DND-41 (cell line): Measurements from ENCODE around the gene TRIM40.

Experiments used
- ATAC-seq: fragments of 200-7000 bp; cut with Tn5 transposase; 3 replicates; pipeline ENCODE4 v1.9.1; 2021; ENCODE audit warnings: low read depth; ENCODE audit not compliant: insufficient read depth
- DNase-seq: peaks from one replicate; pipeline ENCODE4 v3.0.0-alpha.2; 2020
- H2AFZ ChIP-seq: 2 replicates; pipeline ENCODE4 v1.6.0; 2012; ENCODE audit warnings: low read depth, low read length
- H3K27ac ChIP-seq: 2 replicates; pipeline ENCODE4 v1.5.1; 2012; ENCODE audit warnings: low read length, inconsistent platforms
- H3K27me3 ChIP-seq: fragments of 200-600 bp; sonication (generic); 2 replicates; pipeline ENCODE4 v1.6.0; 2012; ENCODE audit warnings: low read length, mild to moderate bottlenecking, inconsistent platforms; ENCODE audit not compliant: insufficient read depth, poor library complexity
- H3K36me3 ChIP-seq: 2 replicates; pipeline ENCODE4 v1.5.1; 2012; ENCODE audit warnings: low read length, inconsistent platforms; ENCODE audit not compliant: insufficient read depth
- H3K4me1 ChIP-seq: 2 replicates; pipeline ENCODE4 v1.5.1; 2012; ENCODE audit warnings: mild to moderate bottlenecking, low read length; ENCODE audit not compliant: insufficient read depth
- H3K4me2 ChIP-seq: 2 replicates; pipeline ENCODE4 v1.6.0; 2012; ENCODE audit warnings: mild to moderate bottlenecking, moderate library complexity, low read length, inconsistent platforms; ENCODE audit not compliant: insufficient read depth
- H3K4me3 ChIP-seq, 2 experiments: fragments of 200-600 bp in 1 of 2; shearing (Covaris generic) in 1 of 2; 2 replicates each; pipeline ENCODE4 v1.5.1; 2012 to 2016; ENCODE audit warnings: inconsistent platforms in 2 of 2, low read length in 2 of 2, mild to moderate bottlenecking in 2 of 2, low read depth in 1 of 2, moderate library complexity in 1 of 2
- H3K79me2 ChIP-seq: 2 replicates; pipeline ENCODE4 v1.6.0; 2012; ENCODE audit warnings: low read length, inconsistent platforms; ENCODE audit not compliant: insufficient read depth
- H3K9ac ChIP-seq: 2 replicates; pipeline ENCODE4 v1.6.0; 2012; ENCODE audit warnings: low read depth, mild to moderate bottlenecking, inconsistent platforms, low read length, moderate library complexity
- H3K9me3 ChIP-seq: 2 replicates; pipeline ENCODE4 v1.5.1; 2012; ENCODE audit warnings: low read length, moderate library complexity, mild to moderate bottlenecking, inconsistent platforms; ENCODE audit not compliant: insufficient read depth, severe bottlenecking
- H4K20me1 ChIP-seq: 2 replicates; pipeline ENCODE4 v1.6.0; 2012; ENCODE audit warnings: low read length; ENCODE audit not compliant: insufficient read depth
- EZH2 ChIP-seq: IDR thresholded peaks from 3 replicates; pipeline ENCODE4 v1.6.1; 2012; ENCODE audit warnings: borderline replicate concordance, low read depth, mild to moderate bottlenecking, moderate library complexity, low read length, inconsistent platforms; ENCODE audit not compliant: severe bottlenecking
- TF ChIP-seq, protein P1 (sequence below): IDR thresholded peaks from 2 replicates; pipeline ENCODE4 v1.5.1; 2012; ENCODE audit warnings: borderline replicate concordance, low read length, moderate library complexity, mild to moderate bottlenecking; ENCODE audit not compliant: poor library complexity, severe bottlenecking; ENCODE audit errors: extremely low read depth

Gene TRIM40

GRCh38 chr6:30172681-30173080 lies 36.7 kb downstream of the TRIM40 start:
- DNase-seq (no peak), ATAC-seq (no peak)
- no peak overlapping the region for H3K4me3 ChIP-seq
- H3K9me3 ChIP-seq: no peaks in the 10 kb centered on the region
- H3K4me2 ChIP-seq: no peak overlapping the region
- TF ChIP-seq, protein P1, sequence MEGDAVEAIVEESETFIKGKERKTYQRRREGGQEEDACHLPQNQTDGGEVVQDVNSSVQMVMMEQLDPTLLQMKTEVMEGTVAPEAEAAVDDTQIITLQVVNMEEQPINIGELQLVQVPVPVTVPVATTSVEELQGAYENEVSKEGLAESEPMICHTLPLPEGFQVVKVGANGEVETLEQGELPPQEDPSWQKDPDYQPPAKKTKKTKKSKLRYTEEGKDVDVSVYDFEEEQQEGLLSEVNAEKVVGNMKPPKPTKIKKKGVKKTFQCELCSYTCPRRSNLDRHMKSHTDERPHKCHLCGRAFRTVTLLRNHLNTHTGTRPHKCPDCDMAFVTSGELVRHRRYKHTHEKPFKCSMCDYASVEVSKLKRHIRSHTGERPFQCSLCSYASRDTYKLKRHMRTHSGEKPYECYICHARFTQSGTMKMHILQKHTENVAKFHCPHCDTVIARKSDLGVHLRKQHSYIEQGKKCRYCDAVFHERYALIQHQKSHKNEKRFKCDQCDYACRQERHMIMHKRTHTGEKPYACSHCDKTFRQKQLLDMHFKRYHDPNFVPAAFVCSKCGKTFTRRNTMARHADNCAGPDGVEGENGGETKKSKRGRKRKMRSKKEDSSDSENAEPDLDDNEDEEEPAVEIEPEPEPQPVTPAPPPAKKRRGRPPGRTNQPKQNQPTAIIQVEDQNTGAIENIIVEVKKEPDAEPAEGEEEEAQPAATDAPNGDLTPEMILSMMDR: no peak
- no peak for TF ChIP-seq EZH2
- H3K36me3 ChIP-seq: no peaks in the 10 kb centered on the region
- no peaks in the 10 kb centered on the region for H3K4me1 ChIP-seq
- H2AFZ ChIP-seq: no peak overlapping the region
- peaks cover 27% of the 10 kb centered on the region for H3K27me3 ChIP-seq
- no peaks in the 10 kb centered on the region for H3K79me2 ChIP-seq
- H4K20me1 ChIP-seq: 0 out of 2 replicates have a peak, but pooled peaks cover 2% of the 10 kb centered on the region
- no peak overlapping the region for H3K9ac ChIP-seq
- H3K27ac ChIP-seq: no peak overlapping the region

- H3K27me3 ChIP-seq: peaks cover 18% of the 10 kb centered on the region
- no peak overlapping the region for H2AFZ ChIP-seq
- H3K9ac ChIP-seq: no peak overlapping the region
- H3K4me3 ChIP-seq: no peak overlapping the region
- TF ChIP-seq, protein P1: no peak
- TF ChIP-seq EZH2: no peak
- ATAC-seq (no peak), DNase-seq (no peak)
- no peak overlapping the region for H3K4me2 ChIP-seq
- no peaks in the 10 kb centered on the region for H3K79me2 ChIP-seq
- H3K9me3 ChIP-seq: peaks cover 4% of the 10 kb centered on the region
- H3K27ac ChIP-seq: no peak overlapping the region
- H3K36me3 ChIP-seq: no peaks in the 10 kb centered on the region
- H3K4me1 ChIP-seq: no peaks in the 10 kb centered on the region
- 0 out of 2 replicates have a peak, but pooled peaks cover 2% of the 10 kb centered on the region for H4K20me1 ChIP-seq
Measured at GRCh38 chr6:30175765-30176164, 39.8 kb downstream of the TRIM40 start.

DNA sequence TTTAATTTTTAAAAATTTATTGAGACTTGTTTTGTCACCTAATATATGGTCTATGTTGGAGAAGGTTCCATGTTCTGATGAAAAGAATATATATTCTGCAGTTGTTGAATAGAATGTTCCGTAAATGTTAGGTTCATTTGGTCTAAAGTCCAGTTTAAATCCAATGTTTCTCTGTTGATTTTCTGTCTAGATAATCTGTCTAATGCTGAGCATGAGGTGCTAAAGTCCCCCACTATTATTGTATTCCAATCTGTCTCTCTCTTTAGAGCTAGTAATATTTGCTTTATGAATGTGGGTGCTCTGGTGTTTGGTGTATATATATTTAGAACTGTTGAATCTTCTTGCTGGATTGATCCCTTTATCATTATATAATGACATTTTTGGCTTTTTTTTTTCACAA lies 42.9 kb downstream of the TRIM40 start:
- Histone ChIP-seq H3K27me3 (peaks cover 18% of the 10 kb centered on the region), H4K20me1 (0 out of 2 replicates have a peak, but pooled peaks cover 2% of the 10 kb centered on the region), H3K4me2 (no peak overlapping the region), H3K79me2 (no peaks in the 10 kb centered on the region), H3K36me3 (no peaks in the 10 kb centered on the region), H3K9ac (no peak overlapping the region), H3K4me1 (no peaks in the 10 kb centered on the region), H3K9me3 (peaks cover 4% of the 10 kb centered on the region), H2AFZ (no peak overlapping the region), H3K27ac (no peak overlapping the region), H3K4me3 (no peak overlapping the region)
- ATAC-seq (no peak), DNase-seq (no peak)
- no peak for TF ChIP-seq EZH2
- TF ChIP-seq, protein P1: no peak

DNA sequence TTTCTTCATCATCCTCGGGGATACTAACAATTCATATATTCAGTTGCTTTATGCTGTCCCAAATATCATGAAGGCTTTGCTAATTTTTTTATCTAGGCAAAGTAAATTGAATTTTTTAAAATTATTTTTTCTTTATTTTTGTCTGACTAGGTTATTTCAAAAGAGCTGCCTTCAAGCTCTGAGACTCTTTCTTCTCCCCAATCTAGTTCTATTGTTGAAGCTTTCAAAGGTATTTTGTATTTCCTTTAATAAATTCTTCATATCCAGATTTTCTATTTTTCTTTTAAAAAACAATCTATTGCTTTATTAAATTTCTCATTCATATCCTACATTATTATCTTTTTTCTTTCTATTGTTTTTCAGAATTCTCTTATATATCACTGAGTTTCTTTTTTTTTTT lies 44.2 kb downstream of the TRIM40 start:
- no peaks in the 10 kb centered on the region for H3K4me1 ChIP-seq
- ATAC-seq (no peak), DNase-seq (no peak)
- TF ChIP-seq, protein P1: no peak
- TF ChIP-seq EZH2: no peak
- no peak overlapping the region for H3K4me2 ChIP-seq
- no peaks in the 10 kb centered on the region for H3K79me2 ChIP-seq
- H2AFZ ChIP-seq: no peak overlapping the region
- peaks cover 4% of the 10 kb centered on the region for H3K9me3 ChIP-seq
- H3K27ac ChIP-seq: no peak overlapping the region
- peaks cover 13% of the 10 kb centered on the region for H3K27me3 ChIP-seq
- no peak overlapping the region for H3K9ac ChIP-seq
- H3K4me3 ChIP-seq: no peak overlapping the region
- H4K20me1 ChIP-seq: 0 out of 2 replicates have a peak, but pooled peaks cover 2% of the 10 kb centered on the region
- peaks cover 5% of the 10 kb centered on the region; the same call in 1 of the 2 replicates for H3K36me3 ChIP-seq
